OCI-LY1 (cell line): Measurements from ENCODE around the gene UCN3.

ENCODE experiments used
- H2AFZ ChIP-seq: fragments of 200-600 bp; sonication (generic), shearing (Covaris generic); 2 replicates; pipeline ENCODE4 v1.6.0; 2014; ENCODE audit warnings: antibody characterized with exemption, mild to moderate bottlenecking, low read length
- H3F3A ChIP-seq: fragments of 200-600 bp; sonication (generic), shearing (Covaris generic); 2 replicates; pipeline ENCODE4 v1.6.0; 2014; ENCODE audit warnings: mild to moderate bottlenecking, antibody characterized with exemption, low read length, moderate library complexity; ENCODE audit not compliant: insufficient read depth
- H3K27ac ChIP-seq: fragments of 200-600 bp; sonication (generic); 2 replicates; pipeline ENCODE4 v1.5.1; 2014; ENCODE audit warnings: low read length, mixed run types, mild to moderate bottlenecking, low read depth; ENCODE audit not compliant: poor library complexity, severe bottlenecking
- H3K27me3 ChIP-seq: fragments of 200-600 bp; sonication (generic); 2 replicates; pipeline ENCODE4 v1.6.0; 2014; ENCODE audit warnings: antibody characterized with exemption, mild to moderate bottlenecking, low read length, moderate library complexity; ENCODE audit not compliant: insufficient read depth
- H3K36me3 ChIP-seq: fragments of 200-600 bp; sonication (generic); 2 replicates; pipeline ENCODE4 v1.6.1; 2014; ENCODE audit warnings: mild to moderate bottlenecking, antibody characterized with exemption, low read length, moderate library complexity, mixed read lengths; ENCODE audit not compliant: insufficient read depth
- H3K4me1 ChIP-seq: fragments of 200-600 bp; sonication (generic); 2 replicates; pipeline ENCODE4 v1.5.1; 2014; ENCODE audit warnings: mild to moderate bottlenecking, low read length, moderate library complexity; ENCODE audit not compliant: insufficient read depth, severe bottlenecking
- H3K4me2 ChIP-seq: fragments of 200-600 bp; sonication (generic), shearing (Covaris generic); 2 replicates; pipeline ENCODE4 v1.6.1; 2014; ENCODE audit warnings: low read length
- H3K4me3 ChIP-seq: fragments of 200-600 bp; sonication (generic); 2 replicates; pipeline ENCODE4 v1.5.1; 2014; ENCODE audit warnings: low read length, low read depth, mild to moderate bottlenecking, mixed read lengths; ENCODE audit not compliant: poor library complexity, severe bottlenecking
- H3K79me2 ChIP-seq: fragments of 200-600 bp; shearing (Covaris generic); 2 replicates; pipeline ENCODE4 v1.6.1; 2016; ENCODE audit warnings: mixed run types, low read length, mixed read lengths; ENCODE audit not compliant: insufficient read depth
- H3K9ac ChIP-seq: fragments of 200-600 bp; sonication (generic), shearing (Covaris generic); 2 replicates; pipeline ENCODE4 v1.6.1; 2014; ENCODE audit warnings: mild to moderate bottlenecking, low read length, mixed read lengths
- H3K9me2 ChIP-seq: fragments of 200-600 bp; sonication (generic), shearing (Covaris generic); 2 replicates; pipeline ENCODE4 v1.6.1; 2014; ENCODE audit warnings: low read depth, mild to moderate bottlenecking, low read length, mixed read lengths
- H3K9me3 ChIP-seq: fragments of 200-600 bp; shearing (Covaris generic); 2 replicates; pipeline ENCODE4 v1.6.1; 2014; ENCODE audit warnings: low read length, mixed read lengths
- H4K20me1 ChIP-seq: fragments of 200-600 bp; sonication (generic), shearing (Covaris generic); 2 replicates; pipeline ENCODE4 v1.6.0; 2016; ENCODE audit warnings: mild to moderate bottlenecking, low read length; ENCODE audit not compliant: insufficient read depth
- CTCF ChIP-seq: fragments of 200-600 bp; sonication (generic), shearing (Covaris generic); IDR thresholded peaks from 2 replicates; pipeline ENCODE4 v1.5.1; 2017; ENCODE audit warnings: mild to moderate bottlenecking, antibody characterized with exemption, low read length, moderate library complexity, mixed read lengths
- EZH2 ChIP-seq: fragments of 200-600 bp; sonication (generic), shearing (Covaris generic); IDR thresholded peaks from 2 replicates; pipeline ENCODE4 v1.8.0; 2017; ENCODE audit warnings: borderline replicate concordance, mixed run types, mild to moderate bottlenecking, antibody characterized with exemption, low read length, moderate library complexity, mixed read lengths

The UCN3 gene

GRCh38 chr10:5360318-5360915 is 4.3 kb upstream of the UCN3 start:
- H3K9me2 ChIP-seq: no peaks in the 10 kb centered on the region
- H3K9ac ChIP-seq: no peak overlapping the region
- no peak overlapping the region for H2AFZ ChIP-seq
- H3F3A ChIP-seq: no peaks in the 10 kb centered on the region
- H4K20me1 ChIP-seq: no peaks in the 10 kb centered on the region
- H3K27me3 ChIP-seq: no peaks in the 10 kb centered on the region
- TF ChIP-seq EZH2 (no peak), CTCF (no peak)
- no peaks in the 10 kb centered on the region for H3K36me3 ChIP-seq
- H3K9me3 ChIP-seq: no peaks in the 10 kb centered on the region
- no peaks in the 10 kb centered on the region for H3K79me2 ChIP-seq
- H3K4me1 ChIP-seq: no peaks in the 10 kb centered on the region
- no peak overlapping the region for H3K4me3 ChIP-seq
- H3K27ac ChIP-seq: no peak overlapping the region
- no peak overlapping the region for H3K4me2 ChIP-seq

GRCh38 chr10:5361966-5362365 is 2.8 kb upstream of the UCN3 start:
- Histone ChIP-seq H3K4me3 (no peak overlapping the region), H3K27ac (no peak overlapping the region), H3K27me3 (no peaks in the 10 kb centered on the region), H3K79me2 (no peaks in the 10 kb centered on the region), H3K36me3 (no peaks in the 10 kb centered on the region), H3F3A (no peaks in the 10 kb centered on the region), H3K9ac (no peak overlapping the region), H3K4me2 (no peak overlapping the region), H3K4me1 (no peaks in the 10 kb centered on the region), H4K20me1 (no peaks in the 10 kb centered on the region), H3K9me3 (no peaks in the 10 kb centered on the region), H3K9me2 (no peaks in the 10 kb centered on the region), H2AFZ (no peak overlapping the region)
- TF ChIP-seq EZH2: no peak
- TF ChIP-seq CTCF: no peak

GRCh38 chr10:5362873-5363272 is 1.9 kb upstream of the UCN3 start:
- no peaks in the 10 kb centered on the region for H3F3A ChIP-seq
- no peaks in the 10 kb centered on the region for H3K9me3 ChIP-seq
- no peak overlapping the region for H2AFZ ChIP-seq
- no peaks in the 10 kb centered on the region for H3K4me1 ChIP-seq
- H3K9ac ChIP-seq: no peak overlapping the region
- TF ChIP-seq EZH2 (no peak), CTCF (no peak)
- no peaks in the 10 kb centered on the region for H3K27me3 ChIP-seq
- H3K27ac ChIP-seq: no peak overlapping the region
- H4K20me1 ChIP-seq: no peaks in the 10 kb centered on the region
- H3K9me2 ChIP-seq: no peaks in the 10 kb centered on the region
- no peaks in the 10 kb centered on the region for H3K79me2 ChIP-seq
- no peak overlapping the region for H3K4me3 ChIP-seq
- H3K36me3 ChIP-seq: no peaks in the 10 kb centered on the region
- H3K4me2 ChIP-seq: no peak overlapping the region
